ENCODE measurements around the gene PNPT1.
A peak's percentile ranks its signal among the peaks of the same experiment; 100 is the strongest.

Gene PNPT1

GRCh38 chr2:55618275-55619055 is 75.2 kb downstream of the PNPT1 start:
- Histone ChIP-seq H3K36me3 (ENCODE audit: low read length) (peaks cover 20% of the 10 kb centered on the region), H3K4me3 (ENCODE audit: insufficient read depth, low read length, poor library complexity, severe bottlenecking) (peak overlapping the region; percentile 98), H3K9me2 (replicated peaks; ENCODE audit: insufficient read depth, low read length) (no peaks in the 10 kb centered on the region), H4K20me1 (ENCODE audit: low read depth, low read length) (peaks cover 30% of the 10 kb centered on the region), H3K79me2 (ENCODE audit: insufficient read depth, low read length) (peaks cover 95% of the 10 kb centered on the region), H2AFZ (ENCODE audit: low read depth, low read length, severe bottlenecking) (peak overlapping the region; percentile 27), H3K9me3 (ENCODE audit: insufficient read depth, low read length) (no peaks in the 10 kb centered on the region), H3K27me3 (ENCODE audit: low read length) (no peaks in the 10 kb centered on the region), H3K27ac (ENCODE audit: low read depth, low read length) (peak overlapping the region; percentile 74), H3K4me2 (ENCODE audit: low read depth, low read length, poor library complexity, severe bottlenecking) (peak overlapping the region; percentile 90), H3K9ac (ENCODE audit: low read length) (peak overlapping the region; percentile 100), H3F3A (ENCODE audit: insufficient read depth) (peaks cover 20% of the 10 kb centered on the region)
- no peak for TF ChIP-seq EZH2phosphoT487 (conservative IDR thresholded peaks at IDR 0.05; ENCODE audit: low read length)
- TF ChIP-seq, protein P1, sequence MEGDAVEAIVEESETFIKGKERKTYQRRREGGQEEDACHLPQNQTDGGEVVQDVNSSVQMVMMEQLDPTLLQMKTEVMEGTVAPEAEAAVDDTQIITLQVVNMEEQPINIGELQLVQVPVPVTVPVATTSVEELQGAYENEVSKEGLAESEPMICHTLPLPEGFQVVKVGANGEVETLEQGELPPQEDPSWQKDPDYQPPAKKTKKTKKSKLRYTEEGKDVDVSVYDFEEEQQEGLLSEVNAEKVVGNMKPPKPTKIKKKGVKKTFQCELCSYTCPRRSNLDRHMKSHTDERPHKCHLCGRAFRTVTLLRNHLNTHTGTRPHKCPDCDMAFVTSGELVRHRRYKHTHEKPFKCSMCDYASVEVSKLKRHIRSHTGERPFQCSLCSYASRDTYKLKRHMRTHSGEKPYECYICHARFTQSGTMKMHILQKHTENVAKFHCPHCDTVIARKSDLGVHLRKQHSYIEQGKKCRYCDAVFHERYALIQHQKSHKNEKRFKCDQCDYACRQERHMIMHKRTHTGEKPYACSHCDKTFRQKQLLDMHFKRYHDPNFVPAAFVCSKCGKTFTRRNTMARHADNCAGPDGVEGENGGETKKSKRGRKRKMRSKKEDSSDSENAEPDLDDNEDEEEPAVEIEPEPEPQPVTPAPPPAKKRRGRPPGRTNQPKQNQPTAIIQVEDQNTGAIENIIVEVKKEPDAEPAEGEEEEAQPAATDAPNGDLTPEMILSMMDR (IDR thresholded peaks at IDR 0.05; ENCODE audit: insufficient read depth, low read length, poor library complexity, severe bottlenecking): no peak

DNA sequence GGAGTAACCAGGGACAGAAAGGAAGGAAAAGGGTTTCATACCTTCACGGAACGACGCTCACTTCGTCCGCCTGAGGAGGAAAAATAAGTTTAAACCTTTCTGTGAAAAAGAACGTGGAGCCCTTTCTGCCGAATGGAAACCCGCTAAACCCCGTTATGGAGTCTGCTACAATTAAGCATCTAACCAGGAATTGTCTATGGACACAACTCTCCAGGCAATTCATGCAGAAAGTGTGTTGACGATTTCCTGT is 75.7 kb downstream of the PNPT1 start:
- Histone ChIP-seq H3K9me2 (replicated peaks; ENCODE audit: insufficient read depth, low read length) (no peaks in the 10 kb centered on the region), H2AFZ (ENCODE audit: low read depth, low read length, severe bottlenecking) (peak overlapping the region; percentile 21), H3K4me3 (ENCODE audit: insufficient read depth, low read length, poor library complexity, severe bottlenecking) (peak overlapping the region; percentile 98), H4K20me1 (ENCODE audit: low read depth, low read length) (peaks cover 35% of the 10 kb centered on the region), H3F3A (ENCODE audit: insufficient read depth) (peaks cover 22% of the 10 kb centered on the region), H3K9me3 (ENCODE audit: insufficient read depth, low read length) (no peaks in the 10 kb centered on the region), H3K9ac (ENCODE audit: low read length) (peak overlapping the region; percentile 100), H3K36me3 (ENCODE audit: low read length) (peaks cover 25% of the 10 kb centered on the region), H3K79me2 (ENCODE audit: insufficient read depth, low read length) (peaks cover 95% of the 10 kb centered on the region), H3K4me2 (ENCODE audit: low read depth, low read length, poor library complexity, severe bottlenecking) (peak overlapping the region; percentile 90), H3K27me3 (ENCODE audit: low read length) (no peaks in the 10 kb centered on the region), H3K27ac (ENCODE audit: low read depth, low read length) (peak overlapping the region; percentile 74)
- TF ChIP-seq, protein P1 (IDR thresholded peaks at IDR 0.05; ENCODE audit: insufficient read depth, low read length, poor library complexity, severe bottlenecking): no peak
- no peak for TF ChIP-seq EZH2phosphoT487 (conservative IDR thresholded peaks at IDR 0.05; ENCODE audit: low read length)

GRCh38 chr2:55617175-55618024 is 76.2 kb downstream of the PNPT1 start, which contains the start of gene PPP4R3B:
PPP4R3B (minus strand) TSS chr2:55617622; CDS start chr2:55617285, 337 bp downstream.
- peaks cover 37% of the 10 kb centered on the region for H4K20me1 ChIP-seq (ENCODE audit: low read depth, low read length)
- no peaks in the 10 kb centered on the region for H3K9me3 ChIP-seq (ENCODE audit: insufficient read depth, low read length)
- peak within 1 kb of the TSS; percentile 99 for H3K4me2 ChIP-seq (ENCODE audit: low read depth, low read length, poor library complexity, severe bottlenecking)
- no peaks in the 10 kb centered on the region for H3K27me3 ChIP-seq (ENCODE audit: low read length)
- peak within 1 kb of the TSS; percentile 78 for H3K27ac ChIP-seq (ENCODE audit: low read depth, low read length)
- peaks cover 28% of the 10 kb centered on the region for H3K36me3 ChIP-seq (ENCODE audit: low read length)
- TF ChIP-seq EZH2phosphoT487 (conservative IDR thresholded peaks at IDR 0.05; ENCODE audit: low read length): no peak
- TF ChIP-seq, protein P1 (IDR thresholded peaks at IDR 0.05; ENCODE audit: insufficient read depth, low read length, poor library complexity, severe bottlenecking): no peak
- peaks cover 18% of the 10 kb centered on the region for H3F3A ChIP-seq (ENCODE audit: insufficient read depth)
- H2AFZ ChIP-seq (ENCODE audit: low read depth, low read length, severe bottlenecking): peak within 1 kb of the TSS; percentile 43
- no peaks in the 10 kb centered on the region for H3K9me2 ChIP-seq (replicated peaks; ENCODE audit: insufficient read depth, low read length)
- peak within 1 kb of the TSS; percentile 100 for H3K9ac ChIP-seq (ENCODE audit: low read length)
- H3K4me3 ChIP-seq (ENCODE audit: insufficient read depth, low read length, poor library complexity, severe bottlenecking): peak within 1 kb of the TSS; percentile 98
- peaks cover 95% of the 10 kb centered on the region for H3K79me2 ChIP-seq (ENCODE audit: insufficient read depth, low read length)
